D341Med (cell line): ENCODE results near the gene LUC7L3.
"Not testable (repeated sequence)": the region's sequence is repeated elsewhere in the genome, so short reads cannot be mapped to it uniquely, and the experiment has no call there.

ENCODE experiments used
- DNase-seq: peaks from one replicate; pipeline ENCODE4 v3.0.0; 2012; ENCODE audit warnings: low spot score

The LUC7L3 gene

GRCh38 chr17:50783193-50783660 is 63.8 kb downstream of the LUC7L3 start:
- DNase-seq, result peak; percentile 97

- DNase-seq, result no peak
These were observed 64.5 kb downstream of the LUC7L3 start for GRCh38 chr17:50783905-50784304.

GRCh38 chr17:50785126-50785525 is 65.7 kb downstream of the LUC7L3 start:
- DNase-seq, result no peak

- no peak for DNase-seq
These were observed 66.7 kb downstream of the LUC7L3 start for GRCh38 chr17:50785946-50786570.

GRCh38 chr17:50787106-50787505 is 67.7 kb downstream of the LUC7L3 start:
- DNase-seq, result peak; percentile 68

- DNase-seq, result peak; percentile 18
These were observed 71.2 kb downstream of the LUC7L3 start for GRCh38 chr17:50790618-50791017.

- peak; percentile 17 for DNase-seq
These were observed 72.7 kb downstream of the LUC7L3 start for GRCh38 chr17:50792132-50792531.

GRCh38 chr17:50793007-50793406 is 73.6 kb downstream of the LUC7L3 start:
- DNase-seq, result peak; percentile 28

GRCh38 chr17:50794361-50794760 is 75.0 kb downstream of the LUC7L3 start:
- DNase-seq, result peak; percentile 21

- DNase-seq, result no peak
These were observed 77.9 kb downstream of the LUC7L3 start for GRCh38 chr17:50797135-50797810.

GRCh38 chr17:50798424-50799288 is 79.3 kb downstream of the LUC7L3 start:
- DNase-seq, result no peak

- DNase-seq, result peak; percentile 65
These were observed 80.2 kb downstream of the LUC7L3 start for GRCh38 chr17:50799582-50799981.

GRCh38 chr17:50800196-50800700 is 80.8 kb downstream of the LUC7L3 start:
- DNase-seq, result no peak

GRCh38 chr17:50802609-50803571 is 83.5 kb downstream of the LUC7L3 start:
- DNase-seq, result peak; percentile 31

- DNase-seq, result no peak
These were observed 84.3 kb downstream of the LUC7L3 start for GRCh38 chr17:50803676-50804075.

GRCh38 chr17:50804749-50805475 is 85.5 kb downstream of the LUC7L3 start:
- DNase-seq, result not testable (repeated sequence)

GRCh38 chr17:50805486-50805885 is 86.1 kb downstream of the LUC7L3 start:
- DNase-seq, result no peak
